NCI-H2081 (cell line): ENCODE measurements around the gene LAMA5.
A peak's percentile ranks its signal among the peaks of the same experiment; 100 is the strongest.

Experiments used
- DNase-seq, 2 experiments: peaks; one replicate each; lab custom pipeline; 2025; lab: John Stamatoyannopoulos, UW

LAMA5 gene

GRCh38 chr20:62372042-62372993, 5.2 kb upstream of the LAMA5 start:
- DNase-seq, result no peak

GRCh38 chr20:62371588-62372041, 4.5 kb upstream of the LAMA5 start:
- no peak for DNase-seq

- DNase-seq, result no peak
These were observed 3.9 kb upstream of the LAMA5 start for GRCh38 chr20:62370807-62371587.

GRCh38 chr20:62370115-62370806, 3.1 kb upstream of the LAMA5 start:
- DNase-seq, result no peak

- DNase-seq, result no peak
These were observed 2.7 kb upstream of the LAMA5 start for GRCh38 chr20:62369815-62370114.

GRCh38 chr20:62368976-62369814, 2.1 kb upstream of the LAMA5 start:
- no peak for DNase-seq

- DNase-seq, result no peak
These were observed 1.4 kb upstream of the LAMA5 start for GRCh38 chr20:62368392-62368975.

GRCh38 chr20:62367633-62368391, 700 bp upstream of the LAMA5 start:
- DNase-seq, result no peak

- DNase-seq, result peak in 1 of 2 experiments; percentile 19
These were observed 559 bp downstream of the LAMA5 start for GRCh38 chr20:62366370-62367135.

- DNase-seq, result no peak
These were observed 1.2 kb downstream of the LAMA5 start for GRCh38 chr20:62365814-62366369.

- no peak for DNase-seq
These were observed 2.0 kb downstream of the LAMA5 start for GRCh38 chr20:62364911-62365736.

- no peak for DNase-seq
These were observed 2.9 kb downstream of the LAMA5 start for GRCh38 chr20:62363920-62364851.

- DNase-seq, result no peak
These were observed 3.9 kb downstream of the LAMA5 start for GRCh38 chr20:62362991-62363919.

- no peak for DNase-seq
These were observed 4.5 kb downstream of the LAMA5 start for GRCh38 chr20:62362590-62362940.

GRCh38 chr20:62361799-62362589, 5.1 kb downstream of the LAMA5 start:
- no peak for DNase-seq
